K562 (cell line): ENCODE measurements around the gene ELF1. TPM values are rescaled to one million over a fixed set of nuclear protein-coding genes. Genes with fewer than 3 reads are reported as not detected.

Source experiments
- ATF7 ChIP-seq: fragments of 450-650 bp; IDR thresholded peaks from 2 replicates; pipeline ENCODE4 v1.7.1; 2014; ENCODE audit warnings: mild to moderate bottlenecking, moderate library complexity
- CHD2 ChIP-seq: IDR thresholded peaks from 2 replicates; pipeline ENCODE4 v1.6.1; 2011; ENCODE audit warnings: low read depth, low read length
- FOXJ2 ChIP-seq: fragments of 200-800 bp; sonication (Bioruptor generic); IDR thresholded peaks from 2 replicates; pipeline ENCODE4 v1.6.1; 2016; ENCODE audit warnings: missing genetic modification characterization, missing compliant biosample characterization
- RERE ChIP-seq: sonication (generic); formaldehyde crosslinking; IDR thresholded peaks from 2 replicates; pipeline ENCODE4 v1.8.0; 2023; ENCODE audit warnings: missing genetic modification reagents, mild to moderate bottlenecking, borderline replicate concordance
- UBTF ChIP-seq, 2 experiments: IDR thresholded peaks; 2 replicates each; pipeline ENCODE4 v1.6.1; 2012; ENCODE audit warnings: improper control_type of control experiment in 2 of 2, low read depth in 2 of 2, low read length in 2 of 2, borderline replicate concordance in 1 of 2
- VEZF1 ChIP-seq: fragments of 200-800 bp; sonication (Bioruptor generic); IDR thresholded peaks from 2 replicates; pipeline ENCODE4 v1.6.1; 2017; ENCODE audit warnings: missing genetic modification characterization, missing compliant biosample characterization
- ZBTB1 ChIP-seq: sonication (generic); formaldehyde crosslinking; IDR thresholded peaks from 2 replicates; pipeline ENCODE4 v1.8.1; 2023; ENCODE audit warnings: missing genetic modification reagents, low read depth, mild to moderate bottlenecking, borderline replicate concordance
- ZNF668 ChIP-seq: fragments of 250-450 bp; sonication (Bioruptor Pico); IDR thresholded peaks from 2 replicates; pipeline ENCODE4 v1.8.0; 2022; ENCODE audit warnings: mild to moderate bottlenecking, inconsistent platforms
- polyA plus RNA-seq, 8 experiments: library from polyadenylated mRNA; depleted of rRNA in 4 of 8; stranded (reverse) in 5 of 8; unstranded in 3 of 8; fragments of >200 nt; fragmentation: Nextera tagmentation in 2 of 8; fragmentation: Illumina TruSeq in 1 of 8; extraction: Ambion mirVana in 2 of 8; extraction: Trizol in 1 of 8; gene quantifications; 2 replicates each; pipeline versions ENCODE4 v1.2.1 to v1.2.3, GENCODE V29; 2011 to 2014; ENCODE audit warnings: inconsistent platforms in 1 of 8, missing spikeins in 1 of 8
- total RNA-seq, 7 experiments: library from RNA; depleted of rRNA in 6 of 7; stranded (reverse); fragments of >200 nt in 6 of 7; fragmentation: Illumina TruSeq in 2 of 7; extraction: Trizol in 2 of 7; gene quantifications; 2 replicates each; pipeline versions ENCODE4 v1.2.1 to v1.2.3, GENCODE V29; 2011 to 2021; ENCODE audit warnings: low replicate concordance in 1 of 7

ELF1 gene
- total and polyA plus RNA-seq, 9 of the 15 experiments (the other 6 are each of a cell fraction or from before 2014, with no cell fraction given): 24.7 to 54.4 (median 33.4) TPM

- TF ChIP-seq RERE (no peak), ZNF668 (CRISPR knock-in tag) (no peak), ATF7 (peak; percentile 81), FOXJ2 (tag) (no peak), ZBTB1 (CRISPR knock-in tag) (peak; percentile 69), UBTF (IDR thresholded peaks at IDR 0.05; ENCODE audit: borderline replicate concordance in 1 of 2, low read depth in 2 of 2, low read length in 2 of 2) (peak in 1 of 2 experiments; percentile 14; a peak in 1 of 4 replicates), CHD2 (peak; percentile 69; the same call in 1 of the 2 replicates), VEZF1 (CRISPR knock-in tag) (peak; percentile 72)
Observed at GRCh38 chr13:41061075-41061913, 42.2 kb upstream of the ELF1 start, which contains the start of gene WBP4 (continued).
